Measurements from ENCODE around the gene GLOD4.
"Not testable (repeated sequence)": the region's sequence is repeated elsewhere in the genome, so short reads cannot be mapped to it uniquely, and the experiment has no call there.

Gene GLOD4

DNA sequence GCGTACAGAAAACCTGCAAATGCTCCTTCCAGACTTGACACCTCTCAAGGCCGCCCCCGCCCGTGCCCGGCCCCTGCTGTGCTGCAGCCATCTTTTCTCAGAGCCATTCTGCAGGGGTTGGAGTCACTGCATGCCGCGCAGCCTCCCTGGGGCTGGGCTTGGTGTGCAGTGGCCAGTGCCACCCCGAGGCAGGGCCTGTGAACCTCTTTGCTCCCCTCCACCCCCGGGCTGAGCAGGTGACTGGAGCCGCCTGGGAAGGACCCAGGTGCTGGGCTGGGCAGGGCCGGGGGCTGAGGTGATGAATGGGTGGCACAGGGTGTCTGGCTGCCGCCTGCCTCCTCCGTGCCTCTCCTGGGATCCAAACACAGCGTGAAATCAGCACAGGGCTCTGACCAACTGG lies 20.4 kb upstream of the GLOD4 start:
- DNase-seq = no peak

DNA sequence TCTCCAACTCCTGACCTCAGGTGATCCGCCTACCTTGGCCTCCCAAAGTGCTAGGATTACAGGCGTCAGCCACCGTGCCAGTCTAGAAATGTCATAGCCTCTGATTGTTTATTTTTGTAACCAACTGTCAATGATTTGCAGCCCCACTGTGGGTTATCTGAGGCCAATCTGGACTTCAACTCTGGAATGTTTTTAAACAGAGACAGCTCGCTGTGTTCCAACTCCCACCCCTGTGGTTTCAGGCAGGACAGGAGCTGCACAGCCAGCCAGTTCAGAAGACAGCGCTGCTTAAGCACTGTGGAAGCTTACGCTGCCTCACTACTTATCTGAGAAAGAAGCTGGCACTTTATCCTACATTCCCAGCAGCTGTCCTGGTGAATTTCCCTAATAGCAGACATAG lies 19.6 kb upstream of the GLOD4 start:
- DNase-seq = no peak

DNA sequence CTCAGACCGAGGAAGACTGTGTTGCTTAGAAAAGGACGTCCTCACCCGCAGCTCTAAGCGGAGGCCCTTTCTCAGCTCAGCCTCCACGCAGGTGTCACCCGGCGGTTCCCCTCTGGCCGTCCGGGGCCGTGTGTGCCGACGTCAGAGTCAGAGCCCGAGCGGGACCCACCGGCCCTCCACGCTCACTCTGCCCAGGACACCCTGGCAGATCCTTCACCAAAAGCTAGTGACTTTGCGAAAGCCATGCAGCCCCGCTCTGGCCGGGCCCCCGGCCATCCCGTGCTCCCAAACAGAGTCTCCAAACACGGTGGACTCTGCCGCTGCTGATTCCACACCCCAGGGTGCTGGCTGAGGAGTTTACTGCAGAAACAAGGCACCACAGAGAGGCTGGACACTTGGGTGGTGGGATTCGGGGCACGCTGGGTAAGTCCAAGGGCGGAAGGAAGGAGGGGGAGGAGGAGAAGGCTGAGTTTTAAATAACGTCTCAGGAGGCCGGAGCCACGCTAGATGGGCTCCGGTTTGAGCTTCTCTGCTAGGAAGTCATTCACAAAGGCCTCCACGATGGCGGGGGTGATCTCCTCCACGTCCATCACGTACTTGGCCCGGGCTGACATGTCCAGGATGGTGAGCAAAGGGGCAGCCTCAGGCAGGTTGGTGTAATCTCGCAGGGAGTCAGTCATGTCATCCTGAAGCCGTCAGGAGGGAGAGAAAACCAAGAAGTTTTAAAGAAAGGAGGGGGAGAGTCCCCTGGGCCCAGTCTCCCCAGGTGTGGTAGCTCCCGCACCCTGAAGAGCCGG lies 18.6 kb upstream of the GLOD4 start:
- DNase-seq = no peak

DNA sequence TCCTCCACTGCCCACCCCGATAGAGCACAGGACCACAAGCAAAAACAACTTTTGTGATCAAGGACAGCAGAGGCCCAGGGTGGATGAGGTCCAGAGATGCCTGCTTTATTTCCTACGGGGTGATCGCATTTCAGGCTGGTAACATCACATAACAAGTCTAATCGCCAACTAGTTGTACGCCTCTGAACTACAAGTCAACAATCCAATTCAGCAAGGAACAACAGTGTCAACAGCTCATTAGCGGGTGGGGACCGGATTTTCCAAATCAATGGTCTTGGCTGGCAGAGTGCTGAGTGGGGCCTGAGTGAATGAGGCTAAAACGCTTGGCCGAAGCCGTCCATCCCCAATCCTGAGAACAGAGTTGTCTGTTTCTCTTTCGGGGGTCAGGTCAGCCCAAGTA lies 17.2 kb upstream of the GLOD4 start:
- DNase-seq = no peak

DNA sequence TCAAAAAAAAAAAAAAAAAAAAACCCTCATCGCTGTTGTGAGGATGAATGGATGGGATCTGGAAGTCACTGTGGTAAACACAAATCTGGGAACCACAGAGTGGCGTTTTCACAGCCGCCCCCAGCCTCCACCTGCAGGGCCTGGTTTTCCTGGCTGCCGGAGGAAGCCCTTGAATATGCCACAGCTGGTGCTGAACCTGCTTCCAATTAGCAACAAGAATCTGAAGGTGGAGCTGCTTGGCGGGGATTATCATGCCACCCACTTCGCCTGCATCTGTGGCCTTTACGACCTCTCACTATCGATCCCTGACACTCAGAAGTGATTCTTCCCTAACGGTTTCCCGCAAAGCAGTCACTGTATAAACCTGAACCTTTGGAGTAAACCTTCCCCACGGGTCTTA lies 16.2 kb upstream of the GLOD4 start:
- DNase-seq = no peak

DNA sequence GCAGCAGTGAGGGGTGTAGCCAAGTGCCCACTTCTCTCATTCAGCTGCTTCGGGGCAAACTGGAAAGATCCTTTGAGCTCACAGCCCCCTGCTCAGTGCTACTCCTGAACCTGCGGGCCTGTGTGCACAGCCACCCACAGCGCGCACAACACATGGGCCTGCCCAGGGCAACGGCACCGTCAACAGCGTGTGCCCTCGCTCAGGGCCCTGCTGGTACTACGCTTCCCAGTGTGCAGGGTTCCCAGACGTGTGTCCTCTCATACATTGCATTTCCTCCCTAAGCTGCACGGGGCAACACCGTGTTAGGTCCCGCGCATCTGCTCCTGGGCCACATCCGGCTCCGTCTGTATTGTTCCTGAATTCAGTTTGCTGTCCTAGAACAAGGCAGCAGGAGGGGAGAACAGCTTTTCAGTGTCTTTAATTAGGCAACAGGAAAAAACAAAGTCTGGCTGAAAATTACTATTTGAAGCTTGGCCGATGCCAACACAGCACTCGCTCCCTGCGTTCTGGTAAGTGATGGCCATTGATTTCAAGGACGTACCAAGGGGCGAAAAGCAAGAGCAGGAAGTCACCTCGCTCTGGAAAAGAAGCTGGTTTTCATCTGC lies 15.3 kb upstream of the GLOD4 start:
- DNase-seq = no peak

DNA sequence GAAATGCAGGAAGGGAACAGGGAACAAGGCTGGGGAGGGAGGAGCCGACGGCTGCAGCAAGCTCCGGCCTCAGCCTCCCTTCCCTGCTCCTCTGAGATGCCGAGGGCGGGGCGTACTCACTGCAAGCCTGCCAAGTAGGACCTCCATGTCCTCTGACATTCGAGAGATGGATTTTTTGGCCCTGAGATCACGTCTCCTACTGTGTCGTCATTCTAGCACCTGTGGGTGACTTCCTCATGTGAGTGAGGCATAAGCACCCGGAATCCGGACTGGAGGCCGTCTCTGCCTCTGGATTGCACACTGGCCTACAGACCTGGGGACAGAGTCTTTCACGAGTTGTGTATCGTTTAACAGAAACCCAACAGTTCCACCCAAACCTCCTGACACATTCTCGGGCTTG lies 14.5 kb upstream of the GLOD4 start:
- no peak for DNase-seq

DNA sequence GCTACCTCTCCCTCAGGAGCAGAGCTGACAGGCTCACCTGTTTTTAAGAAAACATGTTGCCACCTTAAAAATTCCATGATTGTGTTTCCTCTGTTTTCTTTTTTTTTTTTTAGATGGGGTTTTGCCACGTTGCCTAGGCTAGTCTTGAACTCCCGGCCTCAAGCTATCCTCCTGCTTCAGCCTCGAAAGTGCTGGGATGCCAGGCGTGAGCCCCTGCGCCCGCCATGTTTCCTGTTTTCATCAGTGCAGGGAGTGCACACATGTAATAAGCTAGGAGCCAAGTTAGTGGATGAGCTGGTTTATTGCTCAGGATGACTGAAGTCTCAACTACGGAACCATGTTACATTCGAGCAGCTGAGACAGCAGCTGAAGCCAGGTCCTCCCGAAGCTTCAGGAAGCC lies 13.6 kb upstream of the GLOD4 start:
- no peak for DNase-seq

DNA sequence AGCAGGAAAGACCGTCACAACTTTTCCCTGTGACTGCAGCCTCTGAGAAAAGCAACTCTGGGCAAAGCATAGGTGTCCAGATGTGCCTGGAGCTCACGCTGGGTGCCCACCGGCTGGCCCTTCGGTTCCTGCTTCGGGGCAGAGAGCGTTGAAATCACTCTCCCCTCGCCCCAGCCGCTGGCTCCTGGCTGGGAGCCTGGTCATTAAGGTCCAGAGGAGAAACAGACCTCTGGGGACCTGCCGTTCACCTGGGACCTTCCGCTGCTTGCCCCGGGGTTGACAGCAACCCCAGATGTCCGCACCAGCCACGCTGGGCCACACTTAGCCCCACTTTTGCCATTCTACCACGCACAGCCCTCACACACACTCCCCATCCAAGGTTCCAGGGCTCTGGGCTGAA lies 13.2 kb upstream of the GLOD4 start:
- no peak for DNase-seq

DNA sequence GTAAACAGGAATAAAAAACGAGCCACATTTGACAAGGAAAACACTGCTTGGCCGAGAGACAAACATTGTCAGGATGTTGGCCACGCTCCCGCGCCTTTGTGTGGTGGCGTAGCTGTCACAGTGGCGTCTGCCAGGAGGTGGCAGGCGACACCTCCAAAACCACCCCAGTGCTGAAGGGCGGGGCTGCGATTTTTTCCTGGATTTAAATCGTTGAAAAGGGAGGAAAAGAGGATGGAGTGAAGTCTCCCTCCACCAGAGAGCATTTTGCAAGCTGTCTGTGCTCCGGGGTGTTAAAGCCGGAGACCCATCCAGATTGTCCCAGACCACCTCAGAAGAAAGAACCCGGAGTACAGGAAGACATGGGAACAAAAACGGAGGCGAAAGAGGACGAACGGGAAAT lies 12.8 kb upstream of the GLOD4 start:
- peak; percentile 28 for DNase-seq

DNA sequence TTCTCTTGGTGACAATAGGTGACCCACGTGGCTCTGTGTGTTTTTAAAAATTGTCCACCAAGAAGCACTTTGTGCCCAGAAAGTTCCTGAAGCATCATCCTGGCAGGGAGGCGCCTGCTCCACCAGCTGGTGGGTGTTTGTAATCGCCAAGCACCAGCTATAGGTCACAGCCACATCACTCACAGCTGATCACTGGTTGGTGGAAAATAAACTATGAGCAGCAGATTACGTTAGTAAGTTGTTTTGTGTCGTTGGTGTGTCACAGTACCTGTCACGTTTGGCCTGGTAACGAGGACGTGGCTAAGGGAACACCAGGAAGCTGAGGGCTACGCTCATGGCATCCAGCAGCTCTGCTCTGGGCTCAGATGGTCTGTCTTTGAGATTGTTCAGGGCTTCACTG lies 10.2 kb upstream of the GLOD4 start:
- no peak for DNase-seq

DNA sequence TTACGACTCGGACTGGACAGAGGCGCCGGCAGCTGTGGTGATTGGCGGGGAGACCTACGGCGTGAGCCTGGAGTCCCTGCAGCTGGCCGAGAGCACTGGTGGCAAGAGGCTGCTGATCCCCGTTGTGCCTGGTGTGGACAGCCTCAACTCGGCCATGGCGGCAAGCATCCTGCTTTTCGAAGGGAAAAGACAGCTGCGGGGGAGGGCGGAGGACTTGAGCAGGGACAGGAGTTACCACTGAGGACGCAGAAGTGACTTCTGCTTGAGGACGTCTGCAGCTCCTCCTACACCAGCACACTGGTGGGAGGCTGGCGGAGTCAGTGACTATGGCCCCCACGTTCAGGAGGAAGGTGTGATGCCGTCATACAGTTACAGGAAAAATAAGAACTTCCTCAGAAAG lies 9.7 kb upstream of the GLOD4 start:
- no peak for DNase-seq

DNA sequence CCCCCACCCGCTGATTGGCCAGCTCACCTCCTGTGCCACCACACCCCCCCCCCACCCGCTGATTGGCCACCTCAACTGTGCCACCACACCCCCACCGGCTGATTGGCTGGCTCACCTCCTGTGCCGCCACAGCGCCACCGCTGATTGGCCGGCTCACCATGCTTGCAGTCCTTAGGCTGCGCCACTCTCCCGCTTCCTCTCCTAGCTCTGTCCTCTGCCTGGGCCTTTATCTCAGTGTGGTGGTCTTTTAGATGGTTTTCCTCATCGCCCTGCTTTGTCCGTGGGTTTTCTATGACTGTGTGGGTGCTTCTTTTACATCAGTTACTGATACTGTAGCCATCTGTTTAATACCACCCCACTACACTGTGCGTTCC lies 8.8 kb upstream of the GLOD4 start:
- DNase-seq = not testable (repeated sequence)

DNA sequence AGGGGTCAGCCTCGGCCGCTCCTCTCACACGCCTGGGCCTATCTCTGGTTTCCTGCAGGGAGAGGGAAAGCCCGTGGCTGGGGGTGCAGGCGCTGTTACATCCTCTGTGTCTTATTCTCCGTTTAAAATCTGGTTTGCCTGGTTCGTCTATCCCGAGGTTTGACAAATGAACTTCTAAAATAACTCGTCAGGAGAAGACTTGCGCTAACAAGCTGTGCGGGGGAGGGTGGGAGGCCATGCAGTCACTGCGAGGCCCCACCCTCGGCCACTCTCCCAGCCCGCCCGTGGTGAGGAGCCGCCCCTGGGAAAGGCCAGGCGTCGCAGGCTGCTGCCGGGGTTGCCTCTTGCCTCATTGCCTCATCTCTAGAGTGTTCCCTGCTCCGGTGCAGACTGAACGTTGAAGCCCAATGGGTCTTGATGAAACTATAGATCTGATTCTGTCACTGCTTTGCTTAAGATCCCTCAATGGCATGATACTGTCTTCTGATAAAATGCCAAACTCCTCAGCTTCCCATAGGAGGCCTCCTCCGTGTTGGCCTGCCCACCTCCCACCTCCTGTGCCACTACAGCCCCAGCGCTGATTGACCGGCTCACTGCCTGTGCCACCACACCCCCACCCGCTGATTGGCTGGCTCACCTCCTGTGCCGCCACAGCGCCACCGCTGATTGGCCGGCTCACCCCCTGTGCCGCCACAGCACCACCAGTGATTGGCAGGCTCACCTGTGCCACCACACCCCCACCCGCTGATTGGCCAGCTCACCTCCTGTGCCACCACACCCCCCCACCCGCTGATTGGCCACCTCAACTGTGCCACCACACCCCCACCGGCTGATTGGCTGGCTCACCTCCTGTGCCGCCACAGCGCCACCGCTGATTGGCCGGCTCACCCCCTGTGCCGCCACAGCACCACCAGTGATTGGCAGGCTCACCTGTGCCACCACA lies 8.1 kb upstream of the GLOD4 start:
- DNase-seq = not testable (repeated sequence)

DNA sequence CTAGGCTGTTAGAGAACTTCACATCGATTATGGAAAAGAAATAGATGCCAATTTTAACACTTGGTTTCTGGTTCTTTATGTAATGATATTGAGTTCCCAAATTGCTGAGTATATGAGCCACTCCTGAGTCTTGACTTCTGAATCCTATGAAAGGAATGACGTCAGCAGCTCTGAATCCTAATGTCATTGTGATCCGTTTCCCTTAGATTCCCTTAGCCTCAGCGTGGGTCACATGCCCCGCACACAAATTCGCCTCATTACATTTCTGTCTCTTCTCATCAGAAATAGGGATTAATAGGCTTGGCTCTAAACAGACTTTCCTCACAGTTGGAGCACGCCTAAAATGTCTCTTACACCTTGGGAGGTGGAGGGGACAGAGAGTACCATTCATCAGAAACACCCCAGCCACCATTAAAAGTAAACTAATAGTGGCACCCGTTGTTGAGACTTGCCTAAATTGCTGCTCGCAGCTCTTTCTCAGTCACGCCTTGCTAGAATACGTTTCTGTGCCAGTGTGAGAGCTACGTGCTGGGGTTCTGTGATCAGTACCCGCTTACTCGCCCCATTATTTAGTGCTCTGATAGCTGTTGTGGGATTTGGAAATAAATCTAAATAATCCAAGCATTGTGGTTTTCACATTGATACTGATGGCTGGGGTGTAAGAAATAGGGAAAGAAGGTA lies 7.2 kb upstream of the GLOD4 start:
- DNase-seq = no peak

DNA sequence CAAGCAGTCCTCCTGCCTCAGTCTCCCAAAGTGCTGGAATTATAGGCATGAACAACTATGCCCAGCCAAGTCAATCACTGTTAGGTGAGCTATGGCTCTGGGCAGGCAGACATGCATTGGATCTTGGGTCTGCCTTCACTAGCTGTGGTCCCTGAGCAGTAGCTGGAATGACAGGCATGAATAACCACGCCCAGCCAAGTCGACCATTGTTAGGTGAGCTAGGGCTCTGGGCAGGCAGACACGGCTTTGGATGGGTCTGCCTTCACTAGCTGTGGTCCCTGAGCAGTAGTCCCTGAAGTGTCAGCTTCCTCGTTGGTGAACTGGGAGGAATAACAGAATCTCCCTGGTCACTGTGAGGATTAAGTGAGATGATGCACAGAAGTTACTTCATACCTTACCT lies 6.5 kb upstream of the GLOD4 start:
- no peak for DNase-seq

DNA sequence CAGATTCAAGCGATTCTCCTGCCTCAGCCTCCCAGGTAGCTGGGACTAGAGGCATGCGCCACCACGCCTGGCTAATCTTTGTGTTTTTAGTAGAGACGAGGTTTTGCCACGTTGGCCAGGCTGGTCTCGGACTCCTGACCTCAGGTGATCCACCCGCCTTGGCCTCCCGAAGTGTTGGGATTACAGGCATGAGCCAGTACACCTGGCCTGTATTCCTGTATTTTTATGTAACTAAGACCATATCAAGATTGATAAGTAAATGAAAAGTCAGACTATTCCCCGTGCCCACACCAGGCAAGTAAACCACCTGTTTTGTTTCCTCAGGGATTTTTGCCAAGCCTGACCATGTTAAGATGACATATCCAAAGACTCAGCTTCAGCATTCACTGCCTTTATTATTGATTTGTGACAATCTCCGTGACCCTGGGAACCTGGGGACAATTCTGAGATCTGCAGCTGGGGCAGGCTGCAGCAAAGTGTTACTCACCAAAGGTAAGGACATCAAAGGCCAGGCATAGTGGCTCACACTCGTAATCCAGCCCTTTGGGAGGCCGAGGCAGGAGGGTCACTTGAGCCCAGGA lies 5.7 kb upstream of the GLOD4 start:
- no peak for DNase-seq

DNA sequence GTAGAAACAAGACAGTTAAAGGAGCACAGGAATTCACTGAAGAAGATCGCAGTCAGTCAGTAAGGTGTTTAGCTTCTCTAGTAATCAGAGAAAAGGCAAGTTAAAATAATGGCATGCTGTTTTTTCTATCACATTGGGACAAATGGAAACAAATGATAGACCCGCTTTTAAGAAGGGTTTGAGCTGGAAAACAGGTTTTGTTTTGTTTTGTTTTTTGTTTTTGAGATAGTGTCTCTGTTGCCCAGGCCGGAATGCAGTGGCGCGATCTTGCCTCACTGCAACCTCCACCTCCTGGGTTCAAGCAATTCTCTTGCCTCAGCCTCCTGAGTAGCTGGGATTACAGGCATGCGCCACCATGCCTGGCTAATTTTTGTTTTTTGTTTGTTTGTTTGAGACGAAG lies 3.8 kb upstream of the GLOD4 start:
- not testable (repeated sequence) for DNase-seq

DNA sequence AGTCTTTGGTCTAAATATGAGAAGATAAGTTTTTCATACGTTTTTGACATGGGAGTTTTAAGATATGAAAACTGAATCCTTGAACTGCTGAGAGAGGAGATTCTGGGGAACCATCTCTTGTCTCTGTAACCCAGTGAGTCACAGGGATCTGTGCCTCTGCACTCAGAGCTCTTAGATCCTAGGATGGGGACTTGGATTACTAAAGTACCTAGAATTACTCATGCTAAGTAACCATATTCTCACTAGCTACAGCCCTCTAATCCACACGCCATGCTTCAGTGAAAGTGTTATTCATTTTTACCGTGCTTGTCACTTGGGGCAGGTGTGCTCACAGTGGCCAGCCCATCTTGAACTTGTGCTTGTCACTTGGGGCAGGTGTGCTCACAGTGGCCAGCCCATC lies 2.1 kb upstream of the GLOD4 start:
- DNase-seq = no peak

DNA sequence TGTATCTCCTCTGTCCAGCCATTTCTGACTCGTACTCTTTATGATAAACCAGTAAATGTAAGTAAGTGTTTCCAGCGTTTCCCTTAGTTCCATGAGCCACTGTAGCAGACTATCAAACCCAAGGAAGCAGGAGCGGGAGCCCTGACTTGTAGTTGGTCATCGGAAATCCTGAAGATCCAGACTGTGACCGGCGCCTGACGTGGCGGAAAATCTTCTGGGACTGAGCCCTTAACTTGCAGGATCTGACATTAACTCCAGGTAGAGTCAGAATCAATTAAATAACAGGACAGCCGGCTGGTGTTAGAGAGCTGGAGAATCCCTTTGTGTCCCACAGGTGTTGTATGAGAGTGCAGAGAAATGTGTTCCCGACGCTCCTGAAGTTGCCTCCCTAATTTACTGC lies 4.0 kb downstream of the GLOD4 start:
- DNase-seq = no peak

DNA sequence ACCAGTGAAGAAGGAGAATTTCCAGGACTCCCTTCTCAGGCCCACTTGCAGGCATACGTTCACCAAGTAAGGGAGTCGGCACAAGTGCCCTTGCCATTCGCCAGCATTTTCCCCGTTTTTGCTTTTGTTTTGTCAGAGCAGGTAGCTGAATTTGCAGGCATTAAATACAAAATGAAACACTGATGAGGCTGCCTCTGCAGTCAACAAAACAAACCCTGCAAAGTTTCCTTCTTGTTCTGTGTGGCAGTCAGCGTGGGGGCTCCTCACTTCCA lies 7.8 kb downstream of the GLOD4 start:
- DNase-seq = no peak

DNA sequence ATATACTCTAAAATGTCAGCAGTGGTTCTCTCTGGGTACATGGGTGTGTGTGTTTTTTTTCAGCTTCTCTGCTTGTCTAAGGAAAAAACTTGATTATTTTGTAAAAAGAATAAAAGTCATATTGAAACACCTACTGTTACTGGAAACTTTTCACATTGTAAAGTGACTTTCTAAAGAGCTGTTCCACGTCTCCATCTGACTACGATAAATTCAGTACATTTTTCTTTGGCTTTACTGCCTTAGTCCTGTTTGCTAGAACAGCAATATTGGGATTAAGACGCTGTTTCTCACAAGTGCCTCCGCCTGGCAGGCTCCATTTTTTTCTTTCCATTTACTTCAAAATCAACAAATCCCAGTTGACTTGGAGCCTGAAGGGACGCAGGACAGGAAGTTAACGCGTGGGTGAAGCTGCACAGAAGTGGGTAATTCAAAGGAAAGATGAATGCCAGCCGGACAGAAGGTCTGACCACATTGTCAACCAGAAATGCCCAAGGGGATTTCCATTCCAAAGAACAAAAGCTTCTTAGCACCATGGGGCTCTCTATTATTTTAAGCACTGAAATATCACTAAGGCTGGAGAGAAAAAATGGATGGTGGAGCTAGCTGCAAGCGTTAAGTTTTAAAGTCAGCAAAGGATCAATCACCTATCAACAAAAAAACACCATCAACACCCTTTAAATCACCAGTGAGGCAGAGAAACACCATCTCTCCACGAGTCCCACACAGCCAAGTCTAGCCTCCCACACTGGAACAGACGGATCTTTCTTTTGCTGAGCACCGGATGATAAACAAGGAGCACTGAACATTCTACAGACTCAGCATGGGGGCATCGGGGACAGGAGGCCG lies 8.4 kb downstream of the GLOD4 start:
- DNase-seq = no peak
